RPMI7951 (cell line): ENCODE data around the gene CD99L2. TPM values are rescaled to one million over a fixed set of nuclear protein-coding genes. Genes with fewer than 3 reads are reported as not detected.

Experiments
- DNase-seq: peaks from one replicate; pipeline ENCODE4 v3.0.0-alpha.2; 2012; ENCODE audit warnings: low read depth
- total RNA-seq: library from RNA; depleted of rRNA; stranded (reverse); fragments of >200 nt; shearing (Covaris generic); gene quantifications from 2 replicates; pipeline ENCODE4 v1.2.3, GENCODE V29; 2014; rRNA removed

The CD99L2 gene
- total RNA-seq = 47.0 and 48.9 TPM in 2 replicates

- DNase-seq = peak; percentile 89
These were observed at the start of gene CD99L2 for GRCh38 chrX:150898343-150899190. Gene CD99L2 (minus strand): TSS chrX:150898668. CDS start chrX:150898588, 80 bp downstream.

DNA sequence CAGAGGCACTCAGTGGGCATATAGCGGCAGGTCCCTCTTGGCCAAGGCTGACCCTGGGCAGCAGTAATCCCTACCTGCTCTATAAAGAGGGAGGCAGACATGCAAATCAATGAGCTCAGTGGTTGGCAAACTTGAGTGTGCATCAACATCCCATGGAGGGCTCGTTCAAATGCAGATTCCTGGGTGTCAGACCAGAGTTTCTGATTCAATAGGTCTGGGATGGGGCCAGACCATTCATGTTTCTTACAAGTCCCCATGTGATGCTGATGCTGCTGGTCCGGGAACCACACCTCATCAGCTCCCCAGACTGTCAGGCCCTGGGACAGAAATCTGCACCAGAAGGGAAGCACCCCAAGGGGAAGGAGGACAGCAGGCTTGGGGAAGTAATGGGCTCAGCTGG is 45.8 kb upstream of the CD99L2 start:
- DNase-seq = no peak

DNA sequence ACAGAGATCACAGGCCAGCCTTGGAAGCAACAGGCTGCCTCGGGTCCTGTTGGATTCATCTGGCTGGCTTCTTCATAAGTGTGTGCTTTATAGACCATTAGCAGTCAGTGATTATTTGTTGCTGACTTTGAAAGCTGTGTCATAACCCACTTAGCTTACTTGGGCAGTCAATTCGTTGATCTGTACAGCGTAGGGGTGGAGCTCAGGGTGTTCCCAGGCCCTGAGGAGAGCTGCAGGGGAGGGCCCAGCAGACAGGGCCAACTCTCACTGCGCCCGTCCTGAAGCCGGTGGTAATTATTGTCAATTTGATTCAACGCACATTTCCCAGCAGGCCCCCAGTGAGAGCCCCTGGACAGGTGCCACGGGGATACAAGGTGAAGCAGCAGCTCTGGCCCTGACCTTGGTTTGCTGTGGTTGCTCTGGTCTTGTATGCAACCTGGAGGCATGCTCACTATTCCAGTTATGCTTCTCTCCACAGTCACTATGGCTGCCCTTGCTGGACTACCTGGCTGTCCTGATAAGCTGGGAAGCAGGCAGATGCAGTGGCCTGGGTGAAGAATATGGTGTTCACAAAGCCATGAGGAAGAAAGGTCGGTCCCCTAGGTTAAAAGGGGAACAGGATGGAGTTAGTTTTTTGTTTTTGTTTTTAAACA is 44.6 kb upstream of the CD99L2 start:
- no peak for DNase-seq

- no peak for DNase-seq
These were observed 43.1 kb upstream of the CD99L2 start for GRCh38 chrX:150941580-150941979.

DNA sequence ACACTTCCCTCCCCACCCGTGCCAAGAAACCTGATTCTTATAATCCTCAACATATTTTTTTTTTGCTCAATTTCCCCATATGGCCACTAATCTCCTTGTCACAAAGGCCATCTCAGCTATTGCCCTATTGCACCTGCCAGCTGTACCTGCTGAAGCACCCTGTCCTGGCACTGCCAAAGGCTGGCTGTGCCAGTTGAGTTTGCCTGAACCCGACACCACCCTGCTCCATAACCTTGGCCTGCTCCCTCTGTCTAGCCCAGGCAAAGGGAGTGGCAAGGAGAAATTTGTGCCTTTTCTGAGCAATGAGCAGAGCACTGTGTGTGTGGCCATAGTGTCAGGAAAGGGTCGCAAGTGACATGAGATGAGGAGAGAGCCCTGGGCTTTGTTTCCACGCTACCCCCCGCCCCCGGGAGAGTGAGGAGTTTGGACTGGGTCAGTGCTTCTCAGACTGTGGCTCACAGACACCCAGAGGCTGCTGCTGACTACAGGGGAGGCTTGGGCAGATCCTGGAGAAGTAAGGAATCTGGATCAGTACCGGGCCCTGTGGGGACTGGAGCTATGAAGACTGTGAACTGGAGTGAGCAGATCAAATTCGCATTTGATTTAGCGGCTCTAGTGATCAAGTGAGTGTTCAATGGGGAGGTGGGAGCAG is 42.5 kb upstream of the CD99L2 start:
- no peak for DNase-seq

DNA sequence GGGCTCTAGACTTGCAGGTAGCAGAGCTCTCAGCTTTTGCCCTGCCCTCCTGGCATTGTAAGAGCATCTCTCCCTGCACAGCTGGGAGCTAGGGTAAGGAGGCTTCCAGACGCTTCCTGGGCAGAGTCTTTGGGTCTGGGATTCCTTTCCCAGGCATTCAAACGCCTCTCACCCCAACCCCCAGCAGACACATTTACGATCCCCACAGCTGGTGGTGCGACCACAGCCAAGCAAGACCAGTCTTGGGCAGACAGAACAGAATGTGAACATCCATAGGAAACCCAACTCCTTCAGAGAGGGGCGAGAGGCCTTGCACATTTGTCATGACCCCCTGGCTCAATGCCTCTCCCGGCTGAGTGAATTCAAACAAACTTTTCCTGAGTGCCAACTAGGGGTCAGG is 38.1 kb upstream of the CD99L2 start:
- DNase-seq = no peak

GRCh38 chrX:150935467-150935866 is 37.0 kb upstream of the CD99L2 start:
- DNase-seq = peak; percentile 17

DNA sequence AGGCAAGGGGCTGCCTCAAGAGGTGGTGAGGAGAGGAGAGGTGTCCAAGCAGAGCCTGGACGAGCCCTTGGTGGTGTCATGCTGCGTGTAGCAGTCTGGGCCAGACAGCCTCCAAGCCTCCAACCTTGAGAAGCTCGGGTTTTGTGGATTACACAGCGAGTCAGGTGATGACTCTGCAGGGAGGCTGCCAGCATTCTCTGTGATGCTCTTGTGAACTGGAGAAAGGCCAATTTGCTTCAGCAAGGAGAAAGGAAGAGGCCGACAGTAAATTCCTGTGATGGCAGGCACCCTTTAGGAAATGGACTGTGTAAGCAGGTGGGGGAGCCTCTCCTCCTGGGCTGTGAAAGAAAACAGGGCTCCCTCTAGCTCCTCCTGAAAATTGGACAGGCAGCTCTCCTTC is 36.0 kb upstream of the CD99L2 start:
- peak; percentile 42 for DNase-seq

DNA sequence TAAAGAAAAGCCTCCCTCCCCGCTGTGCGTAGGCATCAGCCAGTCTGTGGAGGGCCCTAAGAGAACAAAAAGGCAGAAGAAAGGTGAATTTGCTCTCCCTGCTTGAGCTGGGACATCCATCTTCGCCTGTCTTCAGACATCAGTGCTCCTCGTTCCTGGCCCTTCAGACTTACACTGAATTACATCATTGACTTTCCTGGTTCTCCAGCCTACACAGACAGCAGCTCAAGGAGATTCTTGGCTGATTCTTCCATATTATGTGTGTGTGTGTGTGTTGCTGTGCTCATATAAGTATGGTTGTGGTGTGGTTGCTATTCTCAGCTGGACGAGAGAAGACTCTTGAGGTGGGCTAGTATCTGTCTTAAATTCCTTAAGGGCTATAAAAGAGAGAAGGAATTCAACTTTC is 35.5 kb upstream of the CD99L2 start:
- DNase-seq = no peak

DNA sequence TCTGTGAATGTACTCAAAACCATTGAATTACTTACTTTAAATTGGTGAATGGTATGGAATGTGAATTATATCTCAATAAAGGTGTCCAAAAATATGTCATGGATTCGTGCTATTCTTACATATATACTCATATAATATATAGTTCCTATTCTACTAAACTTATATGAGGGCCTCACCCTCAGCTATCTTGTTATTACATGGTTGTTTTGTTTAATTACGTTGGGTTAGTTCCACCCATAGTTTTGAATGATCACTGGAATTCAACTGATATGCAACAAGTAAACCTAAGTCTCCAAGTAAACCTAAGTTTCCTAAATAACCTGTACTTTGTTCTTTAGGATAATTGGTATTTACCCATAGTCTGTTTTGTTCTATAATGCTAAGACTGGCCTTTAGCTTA is 30.6 kb upstream of the CD99L2 start:
- DNase-seq = no peak

GRCh38 chrX:150926791-150927190 is 28.3 kb upstream of the CD99L2 start:
- no peak for DNase-seq

DNA sequence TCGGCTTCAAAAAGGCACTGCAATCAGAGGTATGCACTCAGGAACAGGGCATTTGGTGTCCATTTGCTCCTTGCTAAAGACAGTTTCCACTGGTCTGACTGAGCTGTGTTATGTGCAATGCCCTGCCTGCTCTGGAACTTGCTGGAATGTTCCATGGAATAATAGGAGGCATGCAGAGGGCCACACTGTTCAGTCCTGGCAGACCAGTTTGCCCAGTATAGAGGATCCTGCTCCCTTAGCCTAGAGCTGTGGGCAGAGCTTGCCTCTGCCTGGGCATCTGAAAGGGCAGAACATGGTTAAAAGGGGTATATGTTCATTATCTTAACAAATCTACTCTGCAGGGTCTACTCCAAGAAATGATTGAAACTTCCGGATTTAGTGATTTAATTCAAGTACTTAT is 27.8 kb upstream of the CD99L2 start:
- no peak for DNase-seq

DNA sequence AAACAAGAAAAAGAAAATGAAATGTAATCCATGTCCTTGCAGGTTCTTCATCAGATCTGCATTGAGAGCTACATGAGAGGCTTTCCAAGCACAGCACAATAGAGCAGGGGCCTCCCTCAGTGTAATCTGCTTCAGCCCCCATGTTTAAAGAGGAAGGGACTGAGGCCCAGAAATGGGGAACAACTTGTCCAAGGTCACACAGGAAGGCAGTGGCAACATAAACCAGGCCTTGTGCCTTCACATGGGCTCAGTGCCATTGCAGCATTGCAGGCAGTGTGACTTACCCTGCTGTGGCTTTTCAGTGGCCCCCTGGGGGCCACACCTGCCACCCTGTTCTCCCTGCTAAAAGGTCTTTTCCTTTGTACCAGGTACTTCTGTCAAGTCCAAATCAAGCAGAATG is 20.9 kb upstream of the CD99L2 start:
- no peak for DNase-seq

- DNase-seq = peak; percentile 88
These were observed 15.0 kb upstream of the CD99L2 start for GRCh38 chrX:150913511-150913910.

DNA sequence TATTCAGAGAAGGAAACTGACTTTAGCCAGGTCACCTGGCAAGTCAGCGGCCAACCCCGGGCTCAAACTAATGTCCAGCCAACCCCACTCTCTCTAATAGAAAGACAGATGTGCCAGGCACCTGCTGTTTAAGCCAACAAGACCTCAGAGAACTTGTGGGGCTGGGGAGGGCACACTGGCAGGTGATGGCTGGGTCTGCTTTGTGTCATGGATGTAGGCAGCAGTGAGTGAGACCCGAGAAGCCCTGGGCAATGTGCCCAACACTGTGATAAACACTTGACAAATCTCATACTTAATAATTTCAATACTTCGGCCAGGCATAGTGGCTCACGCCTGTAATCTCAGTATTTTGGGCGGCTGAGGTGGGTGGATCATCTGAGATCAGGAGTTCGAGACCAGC is 9.0 kb upstream of the CD99L2 start:
- DNase-seq = no peak

- no peak for DNase-seq
These were observed 8.2 kb upstream of the CD99L2 start for GRCh38 chrX:150906694-150907093.

DNA sequence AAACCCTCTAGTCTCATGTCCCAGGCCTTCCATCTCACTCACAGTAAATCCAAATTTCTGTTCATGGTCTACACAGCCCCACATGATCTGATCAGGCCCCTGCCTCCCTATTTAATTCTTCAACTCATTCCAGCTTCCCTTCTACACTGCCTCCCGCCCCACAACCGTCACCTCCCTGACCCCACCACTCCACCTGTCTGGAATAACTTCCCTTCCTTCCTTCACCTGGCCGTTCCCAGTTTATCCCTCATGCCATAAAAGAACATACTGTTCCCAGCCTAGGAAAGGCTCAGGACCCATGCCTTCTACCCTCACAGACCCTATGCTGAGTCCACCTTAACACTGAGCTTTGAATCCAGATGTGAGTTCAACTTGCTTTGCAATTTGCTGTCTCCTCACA is 6.8 kb upstream of the CD99L2 start:
- DNase-seq = no peak

DNA sequence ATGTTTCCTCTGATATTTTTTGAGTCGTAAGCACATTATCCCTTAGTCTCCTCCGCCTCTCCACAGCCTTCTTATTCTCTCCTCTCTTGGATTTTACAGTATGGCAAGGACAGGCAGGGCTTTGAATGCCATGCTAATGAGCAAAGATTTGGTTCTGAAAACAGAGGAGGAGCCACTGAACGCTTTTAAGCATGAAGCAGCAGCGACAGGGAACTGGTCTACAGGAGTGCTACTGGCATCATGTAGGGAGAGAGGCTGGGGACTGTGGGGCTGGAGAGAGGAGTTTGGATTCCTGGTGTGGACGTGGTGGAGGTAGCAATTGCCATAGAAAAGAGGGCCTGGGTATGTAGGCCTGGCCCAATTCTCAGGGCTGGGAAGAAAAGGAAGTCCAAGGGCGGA is 4.6 kb upstream of the CD99L2 start:
- DNase-seq = no peak

DNA sequence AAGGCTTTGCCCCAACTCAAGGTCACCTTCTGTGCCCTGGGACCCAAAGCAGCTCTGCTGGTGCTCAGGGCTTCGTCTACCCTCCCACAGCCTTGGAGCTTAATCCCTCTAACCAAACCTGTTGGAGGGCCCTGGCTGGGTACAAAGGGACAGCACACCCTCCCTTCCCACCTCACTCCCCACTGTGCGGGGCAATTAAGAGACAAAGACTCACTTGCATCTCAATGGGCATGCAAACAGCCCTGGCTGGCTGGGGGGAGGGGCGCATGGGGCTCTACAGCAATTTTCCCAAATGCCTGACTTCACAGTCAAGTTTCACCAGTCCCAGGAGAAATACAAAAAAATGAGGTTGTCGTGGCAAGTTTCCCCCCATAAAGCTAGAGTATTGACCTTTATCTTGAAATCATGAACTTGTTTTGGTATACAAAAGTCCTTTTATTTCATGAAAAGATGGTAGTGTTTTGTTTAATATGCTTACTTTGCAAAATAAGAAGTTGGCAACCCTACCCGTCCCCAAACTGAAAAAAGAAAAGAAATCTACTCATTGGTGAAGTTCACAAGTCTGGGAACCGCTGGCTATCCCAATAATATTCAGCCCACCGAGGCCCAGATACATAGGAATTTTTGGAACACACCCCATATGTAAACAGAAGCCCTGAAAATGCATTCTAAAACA is 4.1 kb upstream of the CD99L2 start:
- no peak for DNase-seq

- DNase-seq = peak; percentile 50
These were observed 806 bp upstream of the CD99L2 start for GRCh38 chrX:150899191-150899757.

DNA sequence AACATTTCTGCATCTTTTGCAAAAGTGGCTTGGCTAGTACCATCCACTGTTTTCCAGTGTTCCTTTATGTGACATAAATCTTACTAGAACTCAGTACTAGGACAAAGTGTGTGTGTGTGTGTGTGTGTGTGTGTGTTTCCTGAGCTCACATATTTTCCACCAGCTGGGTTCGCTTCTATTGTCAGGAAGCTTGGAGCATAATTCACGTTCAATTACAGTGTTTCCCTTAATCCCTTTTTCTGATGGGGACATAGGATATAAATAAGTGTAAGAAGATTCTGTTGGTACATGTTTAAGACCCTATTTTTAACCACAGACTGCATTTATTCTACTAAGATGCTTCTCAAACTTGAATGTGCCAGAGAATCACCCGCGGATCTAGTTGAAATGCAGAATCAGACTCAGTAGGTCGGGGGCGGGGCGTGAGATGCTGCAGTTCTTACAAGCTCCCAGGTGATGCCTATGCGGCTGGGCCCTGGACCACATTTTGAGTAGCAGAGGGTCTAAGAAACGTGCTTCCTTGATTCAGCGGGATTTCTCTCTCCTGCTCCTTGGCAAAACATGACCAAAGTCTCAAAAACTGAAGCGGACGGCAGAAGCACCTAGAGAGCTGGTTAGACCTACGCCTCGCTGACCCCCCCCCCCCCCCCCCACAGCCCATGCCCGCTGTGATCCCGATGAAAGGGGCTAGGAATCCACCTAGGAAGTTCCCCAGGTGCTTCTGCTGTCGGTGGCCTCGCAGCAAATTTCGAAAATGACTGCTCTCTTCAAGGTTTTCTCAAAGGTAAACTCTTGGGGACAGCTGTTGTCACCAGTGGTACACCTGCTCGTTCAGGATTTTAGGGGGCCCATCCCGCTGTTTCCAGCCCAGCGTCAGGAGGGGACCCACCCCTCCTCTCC is 797 bp downstream of the CD99L2 start:
- DNase-seq = peak; percentile 24
